Measurements from ENCODE around the gene UBE2D2.

DNA sequence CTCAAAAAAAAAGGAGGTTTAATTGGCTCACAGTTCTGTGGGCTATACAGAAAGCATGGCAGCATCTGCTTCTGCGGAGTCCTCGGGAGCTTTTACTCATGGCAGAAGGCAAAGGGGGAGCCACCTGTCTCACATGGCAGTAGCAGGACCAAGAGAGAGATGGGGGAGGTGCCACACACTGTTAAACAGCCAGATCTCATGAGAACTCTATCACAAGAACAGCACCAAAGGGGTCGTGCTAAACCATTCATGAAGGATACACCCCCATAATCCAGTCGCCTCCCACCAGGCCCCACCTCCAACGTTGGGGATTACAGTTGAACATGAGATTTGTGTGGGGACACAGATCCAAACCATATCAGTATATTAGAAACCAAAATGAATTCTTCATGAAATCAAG is 58.7 kb downstream of the UBE2D2 start:
- no peak for TF ChIP-seq EP300 (IDR thresholded peaks at IDR 0.05)
- no peak for TF ChIP-seq POLR2A (IDR thresholded peaks at IDR 0.05; ENCODE audit: low read depth)
- TF ChIP-seq, protein P1, sequence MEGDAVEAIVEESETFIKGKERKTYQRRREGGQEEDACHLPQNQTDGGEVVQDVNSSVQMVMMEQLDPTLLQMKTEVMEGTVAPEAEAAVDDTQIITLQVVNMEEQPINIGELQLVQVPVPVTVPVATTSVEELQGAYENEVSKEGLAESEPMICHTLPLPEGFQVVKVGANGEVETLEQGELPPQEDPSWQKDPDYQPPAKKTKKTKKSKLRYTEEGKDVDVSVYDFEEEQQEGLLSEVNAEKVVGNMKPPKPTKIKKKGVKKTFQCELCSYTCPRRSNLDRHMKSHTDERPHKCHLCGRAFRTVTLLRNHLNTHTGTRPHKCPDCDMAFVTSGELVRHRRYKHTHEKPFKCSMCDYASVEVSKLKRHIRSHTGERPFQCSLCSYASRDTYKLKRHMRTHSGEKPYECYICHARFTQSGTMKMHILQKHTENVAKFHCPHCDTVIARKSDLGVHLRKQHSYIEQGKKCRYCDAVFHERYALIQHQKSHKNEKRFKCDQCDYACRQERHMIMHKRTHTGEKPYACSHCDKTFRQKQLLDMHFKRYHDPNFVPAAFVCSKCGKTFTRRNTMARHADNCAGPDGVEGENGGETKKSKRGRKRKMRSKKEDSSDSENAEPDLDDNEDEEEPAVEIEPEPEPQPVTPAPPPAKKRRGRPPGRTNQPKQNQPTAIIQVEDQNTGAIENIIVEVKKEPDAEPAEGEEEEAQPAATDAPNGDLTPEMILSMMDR (IDR thresholded peaks at IDR 0.05): no peak

Data from esophagus muscularis mucosa (tissue), 4 donors.